ENCODE data around the gene SVOPL. TPM values are rescaled to one million over a fixed set of nuclear protein-coding genes. Genes with fewer than 3 reads are reported as not detected.

The SVOPL gene
- total RNA-seq, 1 experiment from 2014 or later, result 1.1 TPM

- H2AFZ ChIP-seq (ENCODE audit: low read length), result no peak overlapping the region
- no peak overlapping the region for H3K14ac ChIP-seq (ENCODE audit: insufficient read depth, low read length)
- Mint-ChIP-seq H3K27ac (no peak overlapping the region), H3K36me3 (ENCODE audit: insufficient read depth in 1 of 3, low read depth in 3 of 3) (no peaks in the 10 kb centered on the region), H3K27me3 (ENCODE audit: low read depth) (no peaks in the 10 kb centered on the region; the same call in 1 of the 2 replicates), H3K9me3 (no peaks in the 10 kb centered on the region; a peak in 2 of 5 replicates), H3K4me1 (peaks cover 2 to 4% of the 10 kb centered on the region in 2 experiments), H3K4me3 (no peak overlapping the region)
- no peak overlapping the region for H3T11ph ChIP-seq (ENCODE audit: low read length)
- no peak overlapping the region for H2BK12ac ChIP-seq (ENCODE audit: insufficient read length, low read depth, low read length)
- no peaks in the 10 kb centered on the region for H3K27me3 ChIP-seq (ENCODE audit: insufficient read depth, low read length)
- no peak overlapping the region for H3K23ac ChIP-seq (ENCODE audit: insufficient read length, low read depth, low read length)
- no peak overlapping the region for H2AK5ac ChIP-seq (ENCODE audit: insufficient read length, low read length)
- no peaks in the 10 kb centered on the region for H3K79me2 ChIP-seq (ENCODE audit: insufficient read depth, low read length)
- H2BK120ac ChIP-seq (ENCODE audit: low read depth, low read length, poor library complexity, severe bottlenecking), result no peak overlapping the region
- no peak overlapping the region for H3K9ac ChIP-seq (ENCODE audit: extremely low read depth, insufficient read length, low read length)
- H3K23me2 ChIP-seq (ENCODE audit: insufficient read length, low read depth, low read length, poor library complexity, severe bottlenecking), result no peaks in the 10 kb centered on the region
- WGBS (ENCODE audit: extremely low coverage, insufficient read length, low lambda C conversion rate), result no CpG with 5 or more reads among the region's 7 CpGs
- no peak for DNase-seq
- H3K56ac ChIP-seq (ENCODE audit: insufficient read length, low read depth, low read length), result no peak overlapping the region
- no peak overlapping the region for H4K8ac ChIP-seq (replicated peaks; ENCODE audit: insufficient read length, low read depth, low read length)
- no peak overlapping the region for H3K4me2 ChIP-seq (ENCODE audit: insufficient read depth, insufficient read length, low read length)
- no peak overlapping the region for H2BK5ac ChIP-seq (ENCODE audit: insufficient read length, low read length)
- no peaks in the 10 kb centered on the region for H3K79me1 ChIP-seq (ENCODE audit: insufficient read depth, low read depth, low read length, poor library complexity, severe bottlenecking)
- H2BK15ac ChIP-seq (ENCODE audit: low read depth, low read length), result no peak overlapping the region
- H4K20me1 ChIP-seq (ENCODE audit: control insufficient read depth, insufficient read depth, insufficient read length), result no peaks in the 10 kb centered on the region
- no peak overlapping the region for H2BK20ac ChIP-seq (ENCODE audit: low read depth, low read length, poor library complexity, severe bottlenecking)
- no peaks in the 10 kb centered on the region for H3K9me3 ChIP-seq (ENCODE audit: control insufficient read depth, low read depth, low read length)
- H4K5ac ChIP-seq (ENCODE audit: insufficient read length, low read depth, low read length), result no peak overlapping the region
- no peaks in the 10 kb centered on the region for H3K4me1 ChIP-seq (ENCODE audit: insufficient read depth, low read length)
- H3K27ac ChIP-seq (ENCODE audit: insufficient read length, low read depth, low read length), result no peak overlapping the region
- no peak for TF ChIP-seq CTCF (conservative IDR thresholded peaks at IDR 0.05)
- no peak overlapping the region for H3K4ac ChIP-seq (ENCODE audit: low read depth, low read length)
- H3K18ac ChIP-seq (ENCODE audit: insufficient read length, low read depth, low read length), result no peak overlapping the region
- no peak overlapping the region for H4K91ac ChIP-seq (ENCODE audit: insufficient read length, low read depth, low read length)
Measured at GRCh38 chr7:138698281-138698680, 2.9 kb downstream of the SVOPL start.
